Uterus (tissue), 4 donors: ENCODE data around the gene CLCN1. TPM values are rescaled to one million over a fixed set of nuclear protein-coding genes. Genes with fewer than 3 reads are reported as not detected.

Source experiments
- DNase-seq, 2 donors: peaks; one replicate each; pipeline ENCODE4 v3.0.0-alpha.2; 2019 to 2020
- H3K27ac ChIP-seq, 2 donors: fragments of 200-600 bp; sonication (generic); 1 replicate in 1 of 2; 2 replicates in 1 of 2; pipeline ENCODE4 v1.5.1; 2016 to 2018
- H3K27me3 ChIP-seq, 2 donors: fragments of 200-600 bp; sonication (generic); one replicate each; pipeline ENCODE4 v1.5.1; 2018 to 2019; ENCODE audit warnings: control low read depth in 1 of 2
- H3K36me3 ChIP-seq, 2 donors: fragments of 200-600 bp; sonication (generic); one replicate each; pipeline ENCODE4 v1.5.1; 2019; ENCODE audit warnings: control low read depth in 1 of 2
- H3K4me1 ChIP-seq, 2 donors: fragments of 200-600 bp; sonication (generic); one replicate each; pipeline ENCODE4 v1.5.1; 2018 to 2019; ENCODE audit warnings: control low read depth in 1 of 2
- H3K4me3 ChIP-seq, 2 donors: fragments of 200-600 bp; sonication (generic); 1 replicate in 1 of 2; 2 replicates in 1 of 2; pipeline ENCODE4 v1.5.1; 2018 to 2019; ENCODE audit warnings: mild to moderate bottlenecking in 1 of 2
- H3K9me3 ChIP-seq, 2 donors: fragments of 200-600 bp; sonication (generic); one replicate each; pipeline ENCODE4 v1.5.1; 2019; ENCODE audit warnings: control low read depth in 1 of 2
- POLR2A ChIP-seq, 2 donors: fragments of 450-650 bp; IDR thresholded peaks; one replicate each; pipeline ENCODE4 v1.6.1; 2016; ENCODE audit warnings: antibody characterized with exemption in 2 of 2, mild to moderate bottlenecking in 1 of 2, moderate library complexity in 1 of 2
- intact Hi-C: fragments of 100-400 bp; cut with DNase I; formaldehyde crosslinking; loops from one replicate; pipeline ENCODE4 v1.15.1; 2023; ENCODE audit warnings: low total_unique reads
- total RNA-seq, 4 donors: library from RNA; depleted of rRNA in 3 of 4; stranded (reverse); fragments of >200 nt in 3 of 4; gene quantifications; one replicate each; pipeline versions ENCODE4 v1.1.0 to v1.2.4, GENCODE V29; 2014 to 2023
- TF ChIP-seq, protein P1 (sequence below), 4 experiments: fragments of 200-600 bp in 2 of 4; fragments of 450-650 bp in 2 of 4; sonication (generic) in 2 of 4; IDR thresholded peaks; one replicate each; pipeline ENCODE4 v1.5.1; 2016 to 2019; ENCODE audit warnings: antibody characterized with exemption in 4 of 4, mild to moderate bottlenecking in 2 of 4, moderate library complexity in 1 of 4
- donor health status: DM: yes; HTN: yes; CAD: no.

Gene CLCN1
- total RNA-seq, 4 donors from 2014 or later, result 0.21 to 0.30 TPM; not detected in 2

DNA sequence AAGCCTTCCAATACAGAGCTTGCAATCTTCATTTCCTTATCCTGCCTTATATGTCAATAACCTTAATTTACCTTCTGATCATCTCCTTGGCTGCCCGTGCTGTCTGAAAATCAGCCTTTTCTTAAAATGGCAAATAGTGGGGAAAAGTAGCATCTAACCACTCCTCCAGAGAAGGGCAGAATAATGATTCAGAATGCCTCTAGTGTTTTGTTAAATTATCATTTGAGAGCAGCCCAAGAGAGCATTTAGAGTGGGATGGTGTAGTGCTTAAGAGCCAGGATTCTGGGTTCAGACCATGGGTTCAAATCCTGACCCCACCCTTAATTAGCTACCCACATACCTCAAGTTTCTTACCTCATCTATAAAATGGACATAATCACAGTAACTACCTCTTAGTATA lies 35.8 kb upstream of the CLCN1 start:
- Histone ChIP-seq H3K9me3 (no peaks in the 10 kb centered on the region), H3K27me3 (no peaks in the 10 kb centered on the region), H3K36me3 (no peaks in the 10 kb centered on the region), H3K4me1 (no peaks in the 10 kb centered on the region), H3K27ac (peak overlapping the region; percentile 3 to 61), H3K4me3 (no peak overlapping the region)
- intact Hi-C loops, result no loop called here
- TF ChIP-seq POLR2A (IDR thresholded peaks at IDR 0.05), result no peak
- TF ChIP-seq, protein P1, sequence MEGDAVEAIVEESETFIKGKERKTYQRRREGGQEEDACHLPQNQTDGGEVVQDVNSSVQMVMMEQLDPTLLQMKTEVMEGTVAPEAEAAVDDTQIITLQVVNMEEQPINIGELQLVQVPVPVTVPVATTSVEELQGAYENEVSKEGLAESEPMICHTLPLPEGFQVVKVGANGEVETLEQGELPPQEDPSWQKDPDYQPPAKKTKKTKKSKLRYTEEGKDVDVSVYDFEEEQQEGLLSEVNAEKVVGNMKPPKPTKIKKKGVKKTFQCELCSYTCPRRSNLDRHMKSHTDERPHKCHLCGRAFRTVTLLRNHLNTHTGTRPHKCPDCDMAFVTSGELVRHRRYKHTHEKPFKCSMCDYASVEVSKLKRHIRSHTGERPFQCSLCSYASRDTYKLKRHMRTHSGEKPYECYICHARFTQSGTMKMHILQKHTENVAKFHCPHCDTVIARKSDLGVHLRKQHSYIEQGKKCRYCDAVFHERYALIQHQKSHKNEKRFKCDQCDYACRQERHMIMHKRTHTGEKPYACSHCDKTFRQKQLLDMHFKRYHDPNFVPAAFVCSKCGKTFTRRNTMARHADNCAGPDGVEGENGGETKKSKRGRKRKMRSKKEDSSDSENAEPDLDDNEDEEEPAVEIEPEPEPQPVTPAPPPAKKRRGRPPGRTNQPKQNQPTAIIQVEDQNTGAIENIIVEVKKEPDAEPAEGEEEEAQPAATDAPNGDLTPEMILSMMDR (IDR thresholded peaks at IDR 0.05), result no peak
- DNase-seq, result no peak

DNA sequence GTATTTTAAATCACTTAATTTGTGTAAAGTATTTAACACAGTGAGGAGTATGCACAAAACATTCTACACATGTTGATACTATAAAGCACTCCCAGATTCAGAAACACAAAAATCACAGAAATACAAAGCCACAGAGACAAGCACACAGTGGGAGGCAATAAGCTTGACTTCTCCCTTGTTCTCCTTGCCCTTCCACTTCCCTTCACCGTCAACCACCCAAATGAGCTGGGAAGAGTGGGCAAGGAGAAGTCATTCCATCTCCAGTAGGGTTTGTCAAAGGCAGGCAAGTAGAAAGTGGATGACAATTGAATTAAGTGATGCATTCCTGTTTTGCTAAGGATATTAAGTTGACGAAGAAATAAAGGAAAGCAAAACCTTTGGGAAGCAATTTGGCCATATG lies 35.3 kb upstream of the CLCN1 start:
- DNase-seq, result no peak
- H3K4me1 ChIP-seq, result no peaks in the 10 kb centered on the region
- H3K9me3 ChIP-seq, result no peaks in the 10 kb centered on the region
- no peak overlapping the region for H3K4me3 ChIP-seq
- no peak for TF ChIP-seq POLR2A (IDR thresholded peaks at IDR 0.05)
- TF ChIP-seq, protein P1 (IDR thresholded peaks at IDR 0.05), result no peak
- no peaks in the 10 kb centered on the region for H3K27me3 ChIP-seq
- H3K27ac ChIP-seq, result peak overlapping the region in 1 of 2 donors; percentile 61
- intact Hi-C loops, result no loop called here
- no peaks in the 10 kb centered on the region for H3K36me3 ChIP-seq

DNA sequence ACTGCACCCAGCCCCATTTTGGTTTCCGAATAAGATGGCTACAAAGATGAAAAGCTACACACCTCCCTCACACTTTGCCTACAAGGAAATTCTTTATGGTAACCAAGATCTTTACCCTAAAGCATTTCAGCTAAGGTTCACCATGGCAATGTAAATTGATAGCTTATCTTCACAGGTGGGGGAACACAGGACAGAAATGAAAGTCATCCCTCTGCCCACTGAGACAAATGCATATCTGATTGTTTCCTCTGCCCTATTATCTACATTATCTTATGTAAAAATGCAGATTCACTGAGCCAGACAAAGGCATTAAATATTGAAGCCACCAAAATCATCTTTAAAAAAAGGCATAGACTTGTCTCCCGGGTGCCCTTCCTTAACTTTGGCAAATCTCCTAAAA lies 34.4 kb upstream of the CLCN1 start:
- no peak overlapping the region for H3K27ac ChIP-seq
- no peaks in the 10 kb centered on the region for H3K36me3 ChIP-seq
- H3K27me3 ChIP-seq, result no peaks in the 10 kb centered on the region
- intact Hi-C loops, result no loop called here
- no peaks in the 10 kb centered on the region for H3K9me3 ChIP-seq
- DNase-seq, result no peak
- no peak overlapping the region for H3K4me3 ChIP-seq
- TF ChIP-seq, protein P1 (IDR thresholded peaks at IDR 0.05), result no peak
- TF ChIP-seq POLR2A (IDR thresholded peaks at IDR 0.05), result no peak
- H3K4me1 ChIP-seq, result no peaks in the 10 kb centered on the region

DNA sequence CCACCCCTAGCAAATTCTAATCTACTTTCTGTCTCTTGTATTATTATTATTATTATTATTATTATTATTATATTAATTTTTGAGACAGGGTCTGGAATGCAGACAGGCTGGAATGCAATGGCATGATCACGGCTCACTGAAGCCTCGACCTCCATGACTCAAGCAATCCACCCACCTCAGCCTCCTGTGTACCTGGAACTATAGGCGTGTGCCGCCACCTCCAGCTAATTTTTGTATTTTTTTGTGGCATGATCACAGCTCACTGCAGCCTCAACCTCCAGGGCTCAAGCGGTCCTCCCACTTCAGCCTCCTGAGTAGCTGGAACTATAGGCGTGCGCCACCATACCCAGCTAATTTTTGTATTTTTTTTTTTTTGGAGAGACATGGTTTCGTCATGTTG lies 33.8 kb upstream of the CLCN1 start:
- H3K4me1 ChIP-seq, result no peaks in the 10 kb centered on the region
- no peak overlapping the region for H3K27ac ChIP-seq
- intact Hi-C loops, result no loop called here
- no peaks in the 10 kb centered on the region for H3K36me3 ChIP-seq
- no peak overlapping the region for H3K4me3 ChIP-seq
- no peaks in the 10 kb centered on the region for H3K9me3 ChIP-seq
- DNase-seq, result no peak
- TF ChIP-seq, protein P1 (IDR thresholded peaks at IDR 0.05), result no peak
- no peak for TF ChIP-seq POLR2A (IDR thresholded peaks at IDR 0.05)
- no peaks in the 10 kb centered on the region for H3K27me3 ChIP-seq

DNA sequence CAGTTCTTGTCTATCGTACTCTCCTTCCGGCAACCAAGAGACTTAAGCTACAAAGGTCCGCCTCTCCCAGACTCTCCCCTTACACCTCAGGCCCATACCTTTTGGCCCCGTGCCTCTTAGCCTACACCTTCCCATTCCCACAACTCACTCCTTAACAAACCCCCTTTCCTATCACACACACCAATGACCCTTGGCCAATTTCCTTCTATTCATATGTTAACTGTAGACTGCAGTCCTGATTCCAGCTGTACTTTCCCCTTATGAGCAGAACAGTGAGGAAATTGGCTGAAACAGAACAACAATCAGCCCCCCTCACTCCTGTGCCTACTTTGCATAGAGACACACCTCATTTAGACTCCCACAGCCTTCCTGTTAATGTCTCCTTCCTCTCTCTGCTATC lies 32.5 kb upstream of the CLCN1 start:
- Histone ChIP-seq H3K9me3 (no peaks in the 10 kb centered on the region), H3K27me3 (no peaks in the 10 kb centered on the region), H3K27ac (no peak overlapping the region), H3K36me3 (no peaks in the 10 kb centered on the region), H3K4me3 (no peak overlapping the region), H3K4me1 (peaks cover 0 to 6% of the 10 kb centered on the region in 2 donors)
- intact Hi-C loops, result no loop called here
- no peak for TF ChIP-seq POLR2A (IDR thresholded peaks at IDR 0.05)
- TF ChIP-seq, protein P1 (IDR thresholded peaks at IDR 0.05), result no peak
- no peak for DNase-seq
